ENCODE results near the gene NF1. TPM values are rescaled to one million over a fixed set of nuclear protein-coding genes. Genes with fewer than 3 reads are reported as not detected.

Gene NF1
- polyA plus RNA-seq, 3 donors: 36.5 to 52.8 (median 43.2) TPM

DNA sequence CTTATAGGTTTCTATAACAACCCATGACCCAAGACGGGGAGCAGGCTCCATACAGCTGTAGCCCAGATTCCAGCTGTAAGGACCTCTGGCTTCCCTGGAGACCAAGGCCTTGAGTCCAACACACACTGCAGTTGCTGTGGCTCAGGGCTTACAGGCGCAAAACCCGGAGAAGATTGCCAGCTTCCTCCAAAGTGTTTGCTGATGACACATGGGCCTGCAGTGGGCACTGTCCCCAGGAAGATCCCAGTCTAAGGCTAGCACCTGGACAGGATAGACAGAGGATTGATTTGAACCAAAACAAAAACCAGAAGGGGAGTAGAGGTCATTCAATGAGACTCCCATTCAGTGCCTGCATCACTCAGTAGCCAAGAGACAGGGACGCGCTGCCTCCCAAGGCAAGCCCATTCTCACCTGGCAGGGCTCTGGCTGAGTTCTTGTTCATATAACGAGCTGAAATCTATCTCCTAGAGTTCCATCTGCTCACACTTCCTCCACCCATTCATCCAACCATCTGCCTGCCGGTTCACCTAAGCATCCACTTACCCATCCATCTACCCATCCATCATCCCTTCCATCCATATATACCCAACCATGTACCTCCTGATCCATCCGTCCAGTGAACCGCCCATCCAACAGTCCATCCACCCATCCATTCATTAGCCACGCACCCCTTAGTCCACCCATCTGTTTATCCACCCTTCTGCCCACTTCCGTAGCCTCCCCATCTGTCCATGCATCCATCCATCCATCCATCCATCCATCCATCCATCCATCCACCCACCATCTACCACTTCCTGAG, 306.9 kb downstream of the NF1 start:
- no peak for DNase-seq

DNA sequence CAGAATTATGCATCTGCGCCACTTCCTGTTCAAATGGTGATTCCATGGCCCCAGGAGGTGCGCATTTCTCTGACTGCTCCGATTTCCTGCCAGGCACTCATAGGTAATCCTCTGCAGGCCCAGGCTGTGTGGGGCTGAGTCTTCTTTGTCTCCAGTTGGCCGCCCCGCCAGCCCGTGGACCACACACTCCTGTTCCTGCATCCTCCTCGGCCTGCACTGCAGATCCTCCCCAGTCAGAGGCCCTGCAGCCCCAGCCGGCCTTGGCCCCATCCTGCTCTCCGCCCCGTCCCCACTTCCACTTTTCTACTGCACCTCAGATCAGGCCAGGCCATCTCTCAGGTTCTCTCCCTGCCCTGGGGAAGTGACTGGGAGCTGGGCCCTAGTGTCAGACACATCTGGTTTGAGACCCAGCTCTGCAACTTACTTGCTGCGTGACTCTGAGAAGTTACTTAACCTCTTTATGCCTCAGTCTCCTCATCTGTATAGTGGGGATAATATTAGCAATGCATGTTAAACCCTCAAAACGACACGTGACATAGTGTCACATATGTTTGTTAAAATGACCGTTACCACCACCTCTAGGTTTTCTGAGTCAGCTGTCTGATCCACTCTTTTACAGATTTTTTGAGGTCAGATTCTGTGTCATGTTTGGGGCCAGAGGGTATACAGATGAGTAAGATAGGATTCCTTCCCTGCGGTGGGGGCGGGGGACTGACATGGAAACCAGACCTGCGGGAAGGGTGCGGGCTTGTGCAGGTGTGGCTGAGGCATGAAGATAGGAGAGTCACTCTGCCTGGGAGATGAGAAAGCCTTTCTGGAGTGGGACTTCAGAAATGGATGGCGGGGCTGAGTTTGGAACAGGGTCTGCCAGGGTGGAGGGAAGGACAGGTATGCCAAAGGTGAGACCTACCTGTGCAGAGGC, 309.5 kb downstream of the NF1 start:
- no peak for DNase-seq

DNA sequence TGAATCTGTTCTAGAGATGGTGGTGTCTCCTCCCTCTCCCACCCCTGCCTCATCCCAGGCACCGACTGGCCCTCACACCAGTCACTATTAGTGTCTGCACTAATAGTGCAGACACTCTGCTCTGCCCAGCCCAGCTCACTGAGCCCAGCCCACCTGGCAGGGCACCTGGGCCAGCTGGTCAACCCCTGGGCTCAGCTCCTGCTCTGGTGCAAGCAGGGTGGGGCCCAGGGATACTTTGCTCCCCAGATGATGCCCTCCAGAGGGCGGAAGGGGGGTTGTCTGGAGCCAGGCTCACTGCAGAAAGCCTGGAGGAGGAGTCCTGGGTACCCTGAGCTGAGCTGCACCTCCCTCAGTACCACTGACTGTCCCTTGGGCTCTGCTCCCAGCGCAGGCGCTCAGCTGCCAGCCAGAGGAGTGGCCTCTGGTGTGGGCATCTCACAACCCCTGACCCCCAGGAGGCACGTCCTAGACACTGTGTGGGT, 311.2 kb downstream of the NF1 start:
- no peak for DNase-seq

DNA sequence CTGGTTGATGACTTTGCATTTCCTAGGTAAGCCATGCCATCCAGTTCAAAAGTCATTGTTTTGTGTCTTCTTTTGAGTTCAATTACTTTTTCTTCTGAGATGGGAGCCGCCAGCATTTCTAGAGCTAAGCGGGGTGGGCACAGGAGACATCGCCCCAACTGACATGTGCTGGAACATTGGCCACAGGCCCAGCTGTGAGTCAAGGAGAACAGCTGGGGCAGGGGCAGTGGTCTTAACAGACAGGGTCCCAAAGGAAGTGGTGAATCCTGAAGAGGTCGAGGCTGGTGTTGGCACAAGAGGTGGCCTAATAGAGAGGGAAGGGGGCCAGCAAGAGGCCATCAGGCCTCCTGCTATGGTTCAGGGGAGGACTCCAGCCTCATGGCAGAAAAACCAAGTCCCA, 313.8 kb downstream of the NF1 start:
- DNase-seq: no peak

DNA sequence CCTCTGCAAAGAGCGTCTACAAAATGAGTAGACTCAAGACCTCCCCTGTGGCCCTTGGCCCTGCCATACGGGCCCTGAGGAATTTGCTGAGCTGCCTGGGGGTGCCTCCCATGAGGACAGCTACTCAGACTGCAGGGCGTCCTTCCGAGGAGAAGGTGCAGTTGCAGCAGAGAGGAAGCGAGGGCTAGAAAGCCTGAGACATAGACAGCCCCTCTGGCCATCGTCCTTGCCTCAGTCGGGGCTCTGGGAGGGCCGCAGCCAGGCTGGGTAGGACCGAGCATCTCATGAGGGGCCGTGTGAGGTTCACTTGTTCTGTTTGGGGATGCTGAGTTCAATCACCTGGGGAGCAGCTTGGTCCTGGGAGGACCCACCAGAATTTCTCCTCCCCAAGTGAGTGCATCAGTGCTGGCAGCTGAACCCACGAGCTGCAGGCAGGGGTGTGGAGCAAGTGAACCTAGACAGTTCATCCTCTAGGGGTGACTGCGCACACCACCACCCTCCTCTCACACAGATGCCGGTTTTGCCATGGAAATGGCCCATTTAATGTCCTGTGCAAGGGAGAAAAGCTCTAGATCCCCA, 317.0 kb downstream of the NF1 start:
- no peak for DNase-seq

DNA sequence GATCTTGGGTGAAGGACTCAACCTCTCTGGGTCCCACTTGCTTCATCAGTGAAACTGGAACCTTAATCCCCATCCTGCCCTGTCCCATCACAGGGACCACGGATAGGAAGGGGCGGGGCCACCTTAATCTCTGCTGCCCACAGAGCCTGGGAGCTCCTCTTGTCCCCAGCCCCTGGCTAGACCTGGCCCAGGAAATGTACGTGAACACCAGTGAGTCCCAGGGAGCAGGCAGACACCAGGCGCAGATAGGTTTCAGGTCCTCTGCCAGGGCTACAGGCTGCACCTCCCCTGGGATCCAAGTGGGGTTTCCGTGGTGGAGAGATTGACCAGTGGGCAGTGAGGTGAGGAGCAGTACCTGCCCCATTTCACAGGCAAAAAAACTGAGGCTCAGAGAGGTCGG, 317.7 kb downstream of the NF1 start:
- DNase-seq: no peak

DNA sequence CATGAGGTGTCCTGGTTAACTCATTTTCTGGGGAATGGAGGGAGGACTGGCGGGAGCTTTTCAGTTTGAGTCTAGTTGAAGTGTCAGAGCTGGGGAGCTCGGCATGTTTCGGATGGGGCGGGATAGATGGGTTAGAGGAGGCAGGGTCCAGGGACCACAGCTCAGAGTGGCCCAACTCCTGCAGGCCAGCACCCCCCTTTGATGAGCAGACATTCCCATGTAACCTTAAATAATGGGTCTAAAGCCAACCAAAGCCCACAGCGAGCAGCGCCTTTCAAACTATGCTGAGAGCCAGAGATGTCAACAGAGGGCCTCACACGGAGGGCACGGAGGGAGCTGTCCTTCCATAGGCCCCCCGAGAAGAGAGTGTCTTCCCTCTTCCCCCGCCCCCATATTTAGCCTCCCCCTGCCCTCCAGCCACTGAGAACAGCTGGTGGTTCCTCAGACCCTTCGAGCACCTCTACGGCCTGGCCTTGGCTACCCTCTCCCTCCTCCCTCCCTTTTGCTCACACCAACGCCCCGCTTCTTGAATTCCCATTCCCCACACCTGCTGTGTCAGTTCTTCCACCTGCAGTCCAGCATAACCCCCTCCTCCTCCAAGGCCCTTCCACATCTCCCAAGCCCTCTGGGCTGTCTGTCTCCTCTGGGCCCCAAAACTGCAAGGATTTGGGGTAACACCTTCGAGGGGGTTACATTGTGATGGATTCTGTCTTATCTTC, 318.5 kb downstream of the NF1 start:
- DNase-seq: no peak

DNA sequence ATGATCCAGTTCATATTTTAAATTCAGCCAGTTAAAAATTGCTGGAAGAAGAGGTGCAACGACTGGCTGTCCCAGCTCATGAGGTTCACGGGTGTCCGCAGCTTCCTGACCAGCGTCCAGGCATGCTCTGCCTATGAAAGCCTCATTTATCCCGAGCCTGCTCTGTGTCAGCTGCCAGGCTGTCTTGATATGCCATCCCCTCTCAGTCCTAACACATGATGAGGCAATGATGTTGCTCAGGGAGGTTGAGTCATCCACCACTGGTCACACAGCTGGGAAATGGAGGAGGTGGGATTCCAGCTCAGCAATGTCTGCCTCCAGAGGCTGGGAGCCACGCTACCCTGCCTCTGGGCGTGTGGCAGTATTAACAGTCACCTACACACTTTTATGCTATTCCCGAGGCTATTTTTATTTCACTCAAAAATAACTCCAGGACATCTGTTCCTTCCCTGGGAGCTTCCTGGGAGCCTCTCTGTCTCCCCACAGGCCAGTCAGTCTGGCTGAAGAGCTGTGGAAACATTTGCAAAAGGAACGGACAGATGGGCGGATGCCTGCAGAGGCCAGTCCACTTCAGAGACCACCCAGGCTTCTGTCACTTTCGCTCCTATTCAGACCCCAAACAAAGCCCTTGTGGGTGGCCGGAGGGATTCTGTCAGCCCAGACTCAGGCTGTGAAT, 319.2 kb downstream of the NF1 start:
- DNase-seq: no peak

DNA sequence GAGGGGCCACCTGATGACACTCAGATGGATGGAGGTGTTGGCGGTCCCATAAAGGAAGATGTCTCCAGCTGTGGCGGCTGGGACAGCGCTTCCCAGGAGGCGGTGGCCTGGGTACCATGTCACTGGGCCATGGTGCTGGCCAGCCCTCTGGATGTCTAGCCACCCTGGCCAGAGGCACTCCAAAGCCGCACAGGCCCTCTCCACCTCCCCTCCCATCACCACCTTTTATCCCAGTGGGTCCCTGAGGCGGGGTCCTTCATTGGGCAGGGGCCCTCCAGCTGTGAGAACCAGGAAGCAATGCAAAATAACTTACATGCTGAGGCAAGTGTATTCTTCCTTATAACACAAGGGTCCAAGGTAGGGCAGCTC, 319.8 kb downstream of the NF1 start:
- no peak for DNase-seq

DNA sequence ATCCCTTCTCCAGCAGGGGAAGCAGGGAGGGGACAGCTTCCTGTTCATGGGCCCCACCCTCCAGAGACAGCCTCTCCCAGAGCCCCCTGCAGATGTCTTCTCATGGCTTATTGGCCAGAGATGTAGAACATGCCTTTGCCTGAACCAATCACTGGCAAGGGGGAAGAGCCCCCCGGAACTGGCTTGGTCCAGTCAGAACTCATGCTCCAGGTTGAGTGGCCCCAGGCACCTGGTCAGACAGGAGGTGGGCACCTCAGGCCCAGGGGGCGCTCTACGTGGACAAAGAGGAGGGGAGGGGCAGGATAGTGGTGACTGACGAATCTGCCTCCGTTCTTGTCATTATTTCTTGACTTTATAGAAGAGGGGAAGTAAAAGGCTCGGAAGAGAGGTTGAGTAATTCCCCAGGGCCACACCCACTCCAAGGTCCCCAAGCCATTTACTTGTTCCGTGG, 320.3 kb downstream of the NF1 start:
- DNase-seq: no peak

DNA sequence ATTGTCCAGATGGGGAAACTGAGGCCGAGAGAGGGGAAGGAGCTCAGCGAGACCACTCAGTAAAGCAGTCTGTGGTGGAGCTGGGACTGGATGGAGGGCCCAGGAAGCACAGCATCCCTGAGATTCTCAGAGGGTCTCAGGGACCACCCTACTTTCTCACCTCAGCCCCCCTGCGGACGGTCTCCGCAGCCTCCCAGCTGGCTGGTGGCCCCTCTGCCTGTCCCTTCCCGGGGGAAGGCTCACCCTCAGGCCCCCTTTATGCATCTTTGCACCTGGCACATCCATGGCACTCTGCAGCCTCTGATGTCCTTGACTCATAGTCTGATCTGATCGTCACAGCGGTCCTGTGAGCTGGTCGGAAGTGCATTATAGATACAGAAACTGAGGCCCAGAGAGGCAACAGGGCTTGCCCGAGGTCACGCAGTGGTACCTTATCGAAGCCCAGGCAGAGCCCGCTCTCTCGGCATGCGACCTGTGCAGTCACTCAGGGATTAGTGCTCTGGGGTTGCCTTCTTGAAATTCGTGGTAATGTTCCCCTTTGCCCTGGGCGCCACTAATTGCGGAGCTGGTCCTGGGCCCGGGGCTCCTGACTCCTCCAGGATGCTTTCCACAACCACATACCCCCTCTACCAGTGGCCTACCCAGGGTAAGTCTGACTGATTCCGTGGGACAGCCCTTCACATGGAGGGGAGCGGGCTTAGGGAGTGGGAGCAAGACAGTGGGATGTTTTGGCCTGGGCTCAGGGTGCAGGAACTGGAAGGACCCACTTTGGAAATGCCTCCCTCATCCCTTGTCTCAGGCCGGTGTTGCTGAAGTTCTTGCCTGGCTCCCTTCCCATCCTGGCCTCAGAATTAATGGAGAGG, 321.1 kb downstream of the NF1 start:
- DNase-seq: no peak

DNA sequence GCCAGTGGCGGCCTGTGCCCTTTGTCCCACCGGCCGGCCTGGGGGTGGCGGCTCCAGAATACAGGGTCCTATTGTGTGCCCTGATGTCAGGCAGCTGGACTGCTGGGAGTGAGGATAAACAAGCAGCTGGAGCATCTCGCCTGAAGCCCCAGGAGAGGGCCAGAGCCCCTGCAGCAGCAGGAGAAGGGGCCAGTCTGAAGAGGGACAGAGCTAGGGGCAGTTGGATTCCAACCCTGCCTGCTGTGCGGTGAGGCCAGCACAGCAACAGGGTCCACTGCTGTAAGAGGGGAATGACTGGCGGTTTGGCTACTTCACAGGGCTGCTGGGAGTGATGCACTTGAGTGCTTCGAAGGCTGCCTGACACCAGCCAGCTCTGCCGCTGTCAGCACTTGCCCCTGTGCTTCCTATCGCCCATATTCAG, 321.7 kb downstream of the NF1 start:
- peak; percentile 22 for DNase-seq

DNA sequence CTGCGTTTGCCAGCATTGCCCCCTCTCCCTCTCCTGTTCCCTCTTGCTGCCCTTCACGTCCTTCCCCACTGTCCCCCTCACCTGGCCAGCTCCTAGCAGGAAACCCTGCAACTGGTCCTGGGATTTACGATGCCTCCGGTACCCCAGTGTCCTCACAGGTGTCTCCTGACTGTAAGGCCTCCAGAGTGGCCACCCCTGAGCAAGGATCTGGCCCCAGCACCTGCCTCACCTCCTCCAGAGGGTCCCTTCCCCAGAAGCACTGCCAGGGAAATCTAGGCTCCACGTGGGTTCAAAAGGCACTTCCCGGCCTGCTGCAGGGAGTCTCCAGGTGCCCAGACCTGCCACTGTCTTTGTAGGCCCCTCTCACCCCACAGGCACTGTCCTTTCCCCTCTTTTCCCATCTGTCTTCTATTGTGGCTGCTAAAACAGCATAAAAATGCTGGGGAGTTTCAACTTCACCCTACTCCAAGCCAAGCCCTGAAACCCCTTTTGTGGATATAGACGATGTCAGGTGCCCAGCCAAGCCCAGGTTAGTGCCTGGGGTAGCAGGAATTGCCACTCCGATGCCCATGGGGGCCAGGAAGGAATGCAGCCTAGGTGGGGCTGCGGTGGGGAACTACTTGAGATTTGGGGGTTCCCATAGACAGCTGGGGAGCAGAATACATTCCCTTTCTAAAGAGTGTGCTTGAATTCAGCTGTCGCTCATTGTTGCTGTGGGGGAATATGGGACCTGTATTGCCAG, 322.4 kb downstream of the NF1 start:
- DNase-seq: no peak

DNA sequence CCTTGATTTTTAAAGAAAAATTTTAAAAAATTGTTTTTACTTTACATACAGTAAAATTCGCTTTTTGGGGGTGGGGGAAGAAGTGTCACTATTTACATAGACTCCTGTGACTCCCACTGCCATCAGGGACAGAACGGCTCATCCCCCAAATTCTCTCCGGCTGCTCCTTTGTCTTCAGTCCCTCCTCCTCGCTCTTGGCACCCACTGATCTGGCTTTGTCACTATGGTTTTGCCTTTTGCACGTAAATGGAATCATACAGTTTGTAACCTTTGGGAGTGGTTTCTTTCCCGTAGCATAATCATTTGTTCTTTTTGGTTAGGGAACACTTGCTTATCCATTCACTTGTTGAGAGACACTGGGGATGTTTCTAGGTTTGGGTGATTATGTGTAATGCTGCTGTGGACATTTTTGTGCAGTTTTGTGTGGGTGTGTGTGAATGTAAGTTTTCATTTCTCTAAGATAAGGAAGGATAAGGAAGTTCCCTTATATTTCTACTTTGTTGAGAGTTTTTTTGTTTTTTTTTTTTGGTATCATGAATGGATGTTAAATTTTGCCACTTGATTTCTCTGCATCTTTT, 324.1 kb downstream of the NF1 start:
- no peak for DNase-seq

DNA sequence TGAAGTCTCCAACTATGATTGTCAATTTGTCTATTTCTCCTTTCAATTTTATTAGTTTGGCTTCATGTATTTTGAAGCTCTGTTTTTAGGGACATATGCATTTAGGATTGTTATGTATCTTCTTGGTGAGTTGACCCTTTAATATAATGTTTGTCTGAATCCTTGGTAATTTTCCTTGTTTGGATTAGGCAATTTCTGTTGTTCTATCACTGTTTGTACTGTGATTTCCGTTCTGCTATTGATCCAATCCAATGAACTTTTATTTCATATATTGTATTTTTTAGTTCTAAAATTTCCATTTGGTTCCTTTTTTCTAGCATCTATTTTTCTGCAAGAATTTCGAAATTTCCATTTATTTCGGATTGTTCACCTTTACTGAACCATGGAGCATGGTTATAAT, 327.7 kb downstream of the NF1 start:
- no peak for DNase-seq

DNA sequence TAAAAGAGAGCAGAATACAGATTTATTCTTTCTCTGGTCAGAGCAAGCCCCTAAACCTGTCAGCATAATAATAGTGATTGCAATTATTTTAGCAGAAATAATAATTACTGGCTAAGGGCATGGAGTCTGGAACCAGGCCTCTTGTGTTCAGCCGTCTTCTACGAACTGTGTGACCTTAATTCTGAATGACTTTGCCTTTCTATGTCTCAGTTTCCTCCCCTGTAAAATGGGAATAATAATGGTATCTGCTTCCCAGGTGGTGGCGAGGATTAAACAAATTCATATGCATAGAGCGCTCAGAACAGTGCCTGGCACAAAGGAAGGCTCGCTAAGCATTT, 330.1 kb downstream of the NF1 start:
- no peak for DNase-seq

DNA sequence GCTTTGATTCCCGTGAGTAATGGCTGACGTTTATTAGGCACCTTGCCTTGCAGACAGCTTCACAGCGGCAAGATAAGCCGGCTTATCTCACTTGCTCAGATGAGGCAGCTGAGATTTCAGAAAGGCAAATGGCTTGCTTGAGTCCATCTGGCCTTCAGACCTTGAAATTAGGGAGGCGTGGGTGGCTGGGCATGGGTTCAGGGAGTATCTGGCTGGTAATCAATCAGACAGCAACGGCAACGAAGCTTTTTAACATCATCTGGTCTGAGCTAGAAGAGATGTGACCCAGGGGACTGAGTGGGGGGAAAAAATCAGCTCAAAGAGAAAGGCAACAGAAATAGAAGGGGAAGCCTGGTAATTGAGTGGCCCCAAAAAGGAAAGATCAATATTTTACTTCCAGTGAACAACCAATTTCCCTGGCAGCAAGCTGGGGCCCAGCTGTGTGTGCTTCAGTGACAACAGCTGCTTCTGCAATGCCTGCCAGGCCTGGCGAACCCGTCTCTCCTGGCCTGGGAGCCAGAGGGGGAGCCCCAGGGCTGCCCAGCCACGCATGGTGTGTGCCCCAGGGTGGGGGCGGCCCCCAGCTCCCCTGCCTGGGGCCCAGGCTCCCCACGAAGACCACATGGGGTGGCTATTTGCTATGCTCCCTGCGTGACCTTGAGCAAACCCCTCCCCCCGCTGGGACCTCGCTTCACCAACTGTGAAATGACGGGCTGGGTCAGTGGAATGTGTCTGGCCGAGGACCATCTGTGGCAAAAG, 330.7 kb downstream of the NF1 start:
- no peak for DNase-seq
